ENCODE results near the gene RASAL2. TPM values are rescaled to one million over a fixed set of nuclear protein-coding genes. Genes with fewer than 3 reads are reported as not detected.

The RASAL2 gene
- total and polyA plus RNA-seq, 2 donors (not counting 1 experiment from before 2014, with no cell fraction given), result 0.12 TPM; not detected in 1

- H3K27me3 Mint-ChIP-seq, result no peaks in the 10 kb centered on the region
- no peak overlapping the region for H3K4me2 ChIP-seq (replicated peaks; ENCODE audit: low read depth, low read length, poor library complexity, severe bottlenecking)
- H3K4me1 ChIP-seq (ENCODE audit: control insufficient read depth in 2 of 2, insufficient read depth in 2 of 2, low read length in 2 of 2), result no peaks in the 10 kb centered on the region
- H3K9me3 ChIP-seq (ENCODE audit: control extremely low read depth in 1 of 3, control insufficient read depth in 2 of 3, insufficient read depth in 1 of 3, low read length in 2 of 3), result no peaks in the 10 kb centered on the region
- no peak overlapping the region for H2AFZ ChIP-seq (ENCODE audit: insufficient read depth, low read depth, low read length, poor library complexity, severe bottlenecking)
- DNase-seq, result no peak
- H3K4me3 Mint-ChIP-seq, result no peak overlapping the region
- WGBS (ENCODE audit: insufficient coverage), result 96% methylated on average over 5 of the region's 5 CpGs
- no peak overlapping the region for H3K27ac ChIP-seq (ENCODE audit: low read length in 2 of 2)
- no peaks in the 10 kb centered on the region for H4K20me1 ChIP-seq (ENCODE audit: control insufficient read depth, insufficient read depth, low read length, poor library complexity, severe bottlenecking)
- ATAC-seq (ENCODE audit: low read depth), result no peak
- no peaks in the 10 kb centered on the region for H3K9me3 Mint-ChIP-seq (ENCODE audit: insufficient read depth)
- no peaks in the 10 kb centered on the region for H3K36me3 ChIP-seq (replicated peaks in 1 of 2; ENCODE audit: control extremely low read depth in 1 of 2, control insufficient read depth in 1 of 2, extremely low read depth in 1 of 2, insufficient read depth in 2 of 2, low read length in 1 of 2)
- ChIA-PET CTCF (no interaction called here), POLR2A (no interaction called here)
- H3K4me1 Mint-ChIP-seq, result no peaks in the 10 kb centered on the region
- H3K9ac ChIP-seq (ENCODE audit: low read length), result no peak overlapping the region
- no peak overlapping the region for H3K4me3 ChIP-seq (ENCODE audit: control extremely low read depth in 1 of 5, extremely low read depth in 1 of 5, insufficient read depth in 1 of 5, low read depth in 2 of 5, low read length in 4 of 5)
- intact Hi-C loops (cut with micrococcal nuclease), result no loop called here
- TF ChIP-seq CTCF (IDR thresholded peaks at IDR 0.05) (no peak), EZH2 (IDR thresholded peaks at IDR 0.05; ENCODE audit: borderline replicate concordance, insufficient read depth, low read depth, low read length, poor library complexity, severe bottlenecking) (no peak)
- H3K27me3 ChIP-seq (replicated peaks in 1 of 4; ENCODE audit: control extremely low read depth in 1 of 4, control insufficient read depth in 3 of 4, insufficient read depth in 4 of 4, low read length in 3 of 4), result no peaks in the 10 kb centered on the region
- no peak overlapping the region for H3K27ac Mint-ChIP-seq
- no peaks in the 10 kb centered on the region for H3K79me2 ChIP-seq (ENCODE audit: control insufficient read depth, insufficient read depth, low read length)
Observed at GRCh38 chr1:178457651-178458050, 363.7 kb downstream of the RASAL2 start.

- intact Hi-C loops (cut with micrococcal nuclease), result no loop called here
- Histone ChIP-seq H3K4me2 (replicated peaks; ENCODE audit: low read depth, low read length, poor library complexity, severe bottlenecking) (no peak overlapping the region), H3K4me3 (ENCODE audit: control extremely low read depth in 1 of 5, extremely low read depth in 1 of 5, insufficient read depth in 1 of 5, low read depth in 2 of 5, low read length in 4 of 5) (no peak overlapping the region), H3K27me3 (replicated peaks in 1 of 4; ENCODE audit: control extremely low read depth in 1 of 4, control insufficient read depth in 3 of 4, insufficient read depth in 4 of 4, low read length in 3 of 4) (no peaks in the 10 kb centered on the region), H3K79me2 (ENCODE audit: control insufficient read depth, insufficient read depth, low read length) (no peaks in the 10 kb centered on the region), H4K20me1 (ENCODE audit: control insufficient read depth, insufficient read depth, low read length, poor library complexity, severe bottlenecking) (no peaks in the 10 kb centered on the region), H3K9me3 (ENCODE audit: control extremely low read depth in 1 of 3, control insufficient read depth in 2 of 3, insufficient read depth in 1 of 3, low read length in 2 of 3) (no peaks in the 10 kb centered on the region), H3K9ac (ENCODE audit: low read length) (no peak overlapping the region), H3K4me1 (ENCODE audit: control insufficient read depth in 2 of 2, insufficient read depth in 2 of 2, low read length in 2 of 2) (no peaks in the 10 kb centered on the region), H3K27ac (ENCODE audit: low read length in 2 of 2) (no peak overlapping the region), H3K36me3 (replicated peaks in 1 of 2; ENCODE audit: control extremely low read depth in 1 of 2, control insufficient read depth in 1 of 2, extremely low read depth in 1 of 2, insufficient read depth in 2 of 2, low read length in 1 of 2) (no peaks in the 10 kb centered on the region), H2AFZ (ENCODE audit: insufficient read depth, low read depth, low read length, poor library complexity, severe bottlenecking) (no peak overlapping the region)
- TF ChIP-seq EZH2 (IDR thresholded peaks at IDR 0.05; ENCODE audit: borderline replicate concordance, insufficient read depth, low read depth, low read length, poor library complexity, severe bottlenecking), result no peak
- no peak for TF ChIP-seq CTCF (IDR thresholded peaks at IDR 0.05)
- ChIA-PET CTCF (no interaction called here), POLR2A (no interaction called here)
- WGBS (ENCODE audit: insufficient coverage), result 97% methylated on average over 9 of the region's 12 CpGs
- H3K9me3 Mint-ChIP-seq (ENCODE audit: insufficient read depth), result no peaks in the 10 kb centered on the region
- H3K4me3 Mint-ChIP-seq, result no peak overlapping the region
- no peak overlapping the region for H3K27ac Mint-ChIP-seq
- no peaks in the 10 kb centered on the region for H3K4me1 Mint-ChIP-seq
- no peaks in the 10 kb centered on the region for H3K27me3 Mint-ChIP-seq
- ATAC-seq (ENCODE audit: low read depth) (no peak), DNase-seq (no peak)
Observed at GRCh38 chr1:178458203-178458602, 364.3 kb downstream of the RASAL2 start.
